Suprapubic skin (tissue), 4 donors: ENCODE results near the gene TRMT61B. TPM values are rescaled to one million over a fixed set of nuclear protein-coding genes. Genes with fewer than 3 reads are reported as not detected.

Experiments used
- DNase-seq, 2 donors: peaks; one replicate each; pipeline ENCODE4 v3.0.0-alpha.2; 2019; ENCODE audit warnings: low spot score in 2 of 2
- H3K27ac ChIP-seq: fragments of 200-600 bp; sonication (generic); one replicate; pipeline ENCODE4 v1.5.1; 2019
- H3K27me3 ChIP-seq: fragments of 200-600 bp; sonication (generic); one replicate; pipeline ENCODE4 v1.5.1; 2019
- H3K36me3 ChIP-seq: fragments of 200-600 bp; sonication (generic); one replicate; pipeline ENCODE4 v1.5.1; 2019
- H3K4me1 ChIP-seq: fragments of 200-600 bp; sonication (generic); one replicate; pipeline ENCODE4 v1.5.1; 2019
- H3K4me3 ChIP-seq: fragments of 200-600 bp; sonication (generic); one replicate; pipeline ENCODE4 v1.5.1; 2019; ENCODE audit warnings: mild to moderate bottlenecking
- H3K9me3 ChIP-seq: fragments of 200-600 bp; sonication (generic); one replicate; pipeline ENCODE4 v1.5.1; 2019
- CTCF ChIP-seq, 2 donors: fragments of 200-600 bp in 1 of 2; fragments of 450-650 bp in 1 of 2; sonication (generic) in 1 of 2; IDR thresholded peaks; one replicate each; pipeline ENCODE4 v1.5.1; 2016 to 2019; ENCODE audit warnings: antibody characterized with exemption in 2 of 2, mild to moderate bottlenecking in 1 of 2, moderate library complexity in 1 of 2
- EP300 ChIP-seq: sonication (generic); formaldehyde crosslinking; IDR thresholded peaks from one replicate; pipeline ENCODE4 v1.6.1; 2017; ENCODE audit warnings: antibody characterized with exemption
- POLR2A ChIP-seq, 2 donors: fragments of 450-650 bp; IDR thresholded peaks; one replicate each; pipeline ENCODE4 v1.6.1; 2017; ENCODE audit warnings: antibody characterized with exemption in 2 of 2, mild to moderate bottlenecking in 2 of 2, moderate library complexity in 2 of 2
- POLR2AphosphoS5 ChIP-seq, 3 donors: sonication (generic); formaldehyde crosslinking; IDR thresholded peaks; one replicate each; pipeline ENCODE4 v1.6.1; 2017; ENCODE audit warnings: antibody characterized with exemption in 3 of 3
- WGBS: methylation state at CpG from one replicate; pipeline ENCODE4 v1.1.5; 2018; 5-methylcytosine and 5-hydroxymethylcytosine counted together
- total RNA-seq, 4 donors: library from RNA; depleted of rRNA; stranded (reverse); fragments of >200 nt; gene quantifications; one replicate each; pipeline ENCODE4 v1.1.0, GENCODE V29; 2016

TRMT61B gene
- total RNA-seq, 4 donors from 2014 or later, result 9.4 to 14.5 (median 10.8) TPM

- no peak overlapping the region for H3K4me3 ChIP-seq
- no peaks in the 10 kb centered on the region for H3K27me3 ChIP-seq
- peaks cover 26% of the 10 kb centered on the region for H3K4me1 ChIP-seq
- no peak overlapping the region for H3K27ac ChIP-seq
- no peak for DNase-seq
- peaks cover 30% of the 10 kb centered on the region for H3K36me3 ChIP-seq
- TF ChIP-seq POLR2A (IDR thresholded peaks at IDR 0.05) (no peak), POLR2AphosphoS5 (IDR thresholded peaks at IDR 0.05) (no peak), EP300 (no peak), CTCF (IDR thresholded peaks at IDR 0.05) (no peak)
- 50% methylated on average over 4 of the region's 4 CpGs for WGBS
- H3K9me3 ChIP-seq, result no peaks in the 10 kb centered on the region
These were observed 67.1 kb downstream of the TRMT61B start for GRCh38 chr2:28802975-28803429.

- 56% methylated on average over 3 of the region's 3 CpGs for WGBS
These were observed 68.4 kb downstream of the TRMT61B start for GRCh38 chr2:28801726-28802125.

More at GRCh38 chr2:28801726-28802125, 68.4 kb downstream of the TRMT61B start:
- H3K4me1 ChIP-seq, result peaks cover 26% of the 10 kb centered on the region
- DNase-seq, result no peak
- no peak for TF ChIP-seq POLR2A (IDR thresholded peaks at IDR 0.05)
- no peak for TF ChIP-seq EP300
- TF ChIP-seq POLR2AphosphoS5 (IDR thresholded peaks at IDR 0.05), result no peak
- TF ChIP-seq CTCF (IDR thresholded peaks at IDR 0.05), result no peak
- H3K4me3 ChIP-seq, result no peak overlapping the region
- H3K9me3 ChIP-seq, result no peaks in the 10 kb centered on the region
- H3K36me3 ChIP-seq, result peaks cover 41% of the 10 kb centered on the region
- H3K27me3 ChIP-seq, result no peaks in the 10 kb centered on the region
- H3K27ac ChIP-seq, result no peak overlapping the region

Other genes starting within 250 kb of the TRMT61B start
- 100 to 1,000 TPM; 105 to 151 (median 148) TPM for gene PPP1CB, start 118.5 kb downstream of the TRMT61B start, total RNA-seq
- gene SPDYA, start 59.5 kb downstream of the TRMT61B start, total RNA-seq, result 1 to 10 TPM in 2 of 4 donors, under 1 TPM in 2; 0.26 to 2.3 (median 1.0) TPM
- 10 to 100 TPM; 49.3 to 92.5 (median 62.2) TPM for gene WDR43, start 24.4 kb upstream of the TRMT61B start, total RNA-seq
- 1 to 10 TPM in 2 of 4 donors, under 1 TPM in 2; 0.08 to 4.9 (median 1.4) TPM for gene TOGARAM2, start 111.0 kb upstream of the TRMT61B start, total RNA-seq
- under 1 TPM; 0.04 to 0.34 (median 0.14) TPM for gene PCARE, start 204.2 kb upstream of the TRMT61B start, total RNA-seq
- 100 to 1,000 TPM in 1 of 4 donors, 10 to 100 TPM in 3; 61.9 to 173 (median 67.4) TPM for gene CLIP4, start 245.1 kb upstream of the TRMT61B start, total RNA-seq